B cell (primary cell): ENCODE results near the gene OR6C75. TPM values are rescaled to one million over a fixed set of nuclear protein-coding genes. Genes with fewer than 3 reads are reported as not detected.
"Not testable (repeated sequence)": the region's sequence is repeated elsewhere in the genome, so short reads cannot be mapped to it uniquely, and the experiment has no call there.

Source experiments
- ATAC-seq: fragments of 200-7000 bp; cut with Tn5 transposase; one replicate; pipeline ENCODE4 v1.10.0; 2021; ENCODE audit warnings: low read depth, mild to moderate bottlenecking, moderate number of reproducible peaks, moderate library complexity
- CTCF ChIA-PET: fragments of 350-600 bp; sonication (Branson Sonifier 250); formaldehyde crosslinking; loops from one replicate; lab custom pipeline; 2021; ENCODE audit warnings: antibody characterized with exemption, inconsistent platforms; lab: Charles Lee
- POLR2A ChIA-PET: fragments of 350-600 bp; sonication (Branson Sonifier 250); formaldehyde crosslinking; loops from one replicate; lab custom pipeline; 2021; ENCODE audit warnings: antibody characterized with exemption; lab: Charles Lee
- DNase-seq: peaks from one replicate; pipeline ENCODE4 v3.0.0; 2013
- H2AFZ ChIP-seq: 2 replicates; pipeline ENCODE4 v1.6.1; 2012; ENCODE audit warnings: mild to moderate bottlenecking, low read depth, low read length; ENCODE audit not compliant: insufficient read depth, poor library complexity, severe bottlenecking
- H3K27ac ChIP-seq, 2 donors: 1 replicate in 1 of 2; 2 replicates in 1 of 2; pipeline ENCODE4 v1.5.1; 2012 to 2013; ENCODE audit warnings: low read length in 2 of 2, mild to moderate bottlenecking in 2 of 2, moderate library complexity in 1 of 2
- H3K27me3 ChIP-seq, 4 experiments: fragments of 200-600 bp in 1 of 4; sonication (generic) in 1 of 4; replicated peaks in 1 of 4; 1 replicate in 2 of 4; 2 replicates in 2 of 4; pipeline versions ENCODE4 v1.6.1 to v1.7.0; 2013 to 2016; ENCODE audit warnings: low read length in 3 of 4, mild to moderate bottlenecking in 2 of 4, mixed read lengths in 1 of 4, moderate library complexity in 1 of 4; ENCODE audit not compliant: insufficient read depth in 4 of 4, control insufficient read depth in 3 of 4; ENCODE audit errors: control extremely low read depth in 1 of 4
- H3K36me3 ChIP-seq, 2 experiments: replicated peaks in 1 of 2; 1 replicate in 1 of 2; 2 replicates in 1 of 2; pipeline versions ENCODE4 v1.6.1 to v1.7.1; 2013; ENCODE audit warnings: low read length in 1 of 2; ENCODE audit not compliant: insufficient read depth in 2 of 2, control insufficient read depth in 1 of 2; ENCODE audit errors: control extremely low read depth in 1 of 2, extremely low read depth in 1 of 2
- H3K4me1 ChIP-seq, 2 donors: fragments of 200-600 bp in 1 of 2; sonication (generic) in 1 of 2; 1 replicate in 1 of 2; 2 replicates in 1 of 2; pipeline versions ENCODE4 v1.5.1 to v1.6.1; 2013 to 2017; ENCODE audit warnings: low read length in 2 of 2; ENCODE audit not compliant: control insufficient read depth in 2 of 2, insufficient read depth in 2 of 2
- H3K4me2 ChIP-seq: replicated peaks from 2 replicates; pipeline ENCODE3; 2012; ENCODE audit warnings: mild to moderate bottlenecking, low read depth, low read length; ENCODE audit not compliant: poor library complexity, severe bottlenecking
- H3K4me3 ChIP-seq, 5 experiments: fragments of 200-600 bp in 1 of 5; sonication (generic) in 1 of 5; 1 replicate in 3 of 5; 2 replicates in 2 of 5; pipeline versions ENCODE4 v1.5.1 to v1.7.0; 2011 to 2016; ENCODE audit warnings: low read length in 4 of 5, mild to moderate bottlenecking in 4 of 5, low read depth in 2 of 5, control low read depth in 1 of 5, moderate library complexity in 1 of 5; ENCODE audit not compliant: insufficient read depth in 1 of 5; ENCODE audit errors: control extremely low read depth in 1 of 5, extremely low read depth in 1 of 5
- H3K79me2 ChIP-seq: fragments of 200-600 bp; sonication (generic); one replicate; pipeline ENCODE4 v1.6.0; 2016; ENCODE audit warnings: low read length; ENCODE audit not compliant: control insufficient read depth, insufficient read depth
- H3K9ac ChIP-seq: fragments of 200-600 bp; sonication (generic); 2 replicates; pipeline ENCODE4 v1.6.1; 2017; ENCODE audit warnings: mild to moderate bottlenecking, low read length, moderate library complexity
- H3K9me3 ChIP-seq, 3 donors: one replicate each; pipeline versions ENCODE4 v1.6.1 to v1.7.1; 2013; ENCODE audit warnings: low read length in 2 of 3; ENCODE audit not compliant: control insufficient read depth in 2 of 3, insufficient read depth in 1 of 3; ENCODE audit errors: control extremely low read depth in 1 of 3
- H4K20me1 ChIP-seq: 2 replicates; pipeline ENCODE4 v1.6.0; 2012; ENCODE audit warnings: mild to moderate bottlenecking, low read length; ENCODE audit not compliant: insufficient read depth, control insufficient read depth, poor library complexity, severe bottlenecking
- H3K27ac Mint-ChIP-seq: one replicate; pipeline ENCODE4 v1.8.0; 2021; ENCODE audit warnings: mixed read lengths
- H3K27me3 Mint-ChIP-seq: one replicate; pipeline ENCODE4 v1.8.0; 2021; ENCODE audit warnings: mixed read lengths
- H3K4me1 Mint-ChIP-seq: one replicate; pipeline ENCODE4 v1.8.0; 2021; ENCODE audit warnings: mixed read lengths
- H3K4me3 Mint-ChIP-seq: one replicate; pipeline ENCODE4 v1.8.0; 2021; ENCODE audit warnings: mixed read lengths
- H3K9me3 Mint-ChIP-seq: one replicate; pipeline ENCODE4 v1.8.0; 2022; ENCODE audit warnings: mixed read lengths; ENCODE audit not compliant: insufficient read depth
- EZH2 ChIP-seq: IDR thresholded peaks from 2 replicates; pipeline ENCODE4 v1.6.1; 2012; ENCODE audit warnings: borderline replicate concordance, low read depth, mild to moderate bottlenecking, moderate library complexity, low read length; ENCODE audit not compliant: insufficient read depth, poor library complexity, severe bottlenecking
- WGBS: methylation state at CpG from one replicate; pipeline ENCODE4 v1.1.5; 2013; ENCODE audit warnings: missing lambda C conversion rate; ENCODE audit not compliant: insufficient coverage; 5-methylcytosine and 5-hydroxymethylcytosine counted together
- intact Hi-C: fragments of 100-400 bp; cut with micrococcal nuclease; formaldehyde crosslinking; loops from one replicate; pipeline ENCODE4 v1.10.0; 2022
- polyA plus RNA-seq: library from polyadenylated mRNA; depleted of rRNA; stranded (reverse); fragments of >200 nt; gene quantifications from 2 replicates; pipeline ENCODE4 v1.2.3, GENCODE V29; 2012
- total RNA-seq, 2 donors: library from RNA; stranded (reverse); fragments of 120-200 nt in 1 of 2; gene quantifications; 1 replicate in 1 of 2; 2 replicates in 1 of 2; pipeline versions ENCODE4 v1.2.3 to v1.2.4, GENCODE V29; 2013 to 2022
- TF ChIP-seq, protein P1 (sequence below): fragments of 200-600 bp; IDR thresholded peaks from one replicate; pipeline ENCODE4 v1.8.0; 2022; ENCODE audit warnings: antibody characterized with exemption, mild to moderate bottlenecking

The OR6C75 gene
- total and polyA plus RNA-seq, 2 donors (not counting 1 experiment from before 2014, with no cell fraction given), result not detected

- CTCF ChIA-PET, result no interaction called here
- Histone ChIP-seq H3K27me3 (no peaks in the 10 kb centered on the region), H3K27ac (no peak within 1 kb of the TSS), H3K9me3 (peaks cover 0 to 3% (median 0%) of the 10 kb centered on the region in 3 donors), H3K9ac (no peak within 1 kb of the TSS), H3K4me3 (no peak within 1 kb of the TSS), H3K79me2 (no peaks in the 10 kb centered on the region), H4K20me1 (no peaks in the 10 kb centered on the region), H2AFZ (no peak within 1 kb of the TSS), H3K36me3 (no peaks in the 10 kb centered on the region), H3K4me2 (no peak within 1 kb of the TSS), H3K4me1 (no peaks in the 10 kb centered on the region)
- Mint-ChIP-seq H3K4me3 (no peak within 1 kb of the TSS), H3K9me3 (no peaks in the 10 kb centered on the region), H3K27me3 (peaks cover 2% of the 10 kb centered on the region), H3K27ac (no peak within 1 kb of the TSS), H3K4me1 (no peaks in the 10 kb centered on the region)
- intact Hi-C loops, result no loop called here
- WGBS, result no CpG with 5 or more reads among the region's 1 CpG
- ATAC-seq (no peak), DNase-seq (no peak)
- TF ChIP-seq EZH2, result no peak
- TF ChIP-seq, protein P1, sequence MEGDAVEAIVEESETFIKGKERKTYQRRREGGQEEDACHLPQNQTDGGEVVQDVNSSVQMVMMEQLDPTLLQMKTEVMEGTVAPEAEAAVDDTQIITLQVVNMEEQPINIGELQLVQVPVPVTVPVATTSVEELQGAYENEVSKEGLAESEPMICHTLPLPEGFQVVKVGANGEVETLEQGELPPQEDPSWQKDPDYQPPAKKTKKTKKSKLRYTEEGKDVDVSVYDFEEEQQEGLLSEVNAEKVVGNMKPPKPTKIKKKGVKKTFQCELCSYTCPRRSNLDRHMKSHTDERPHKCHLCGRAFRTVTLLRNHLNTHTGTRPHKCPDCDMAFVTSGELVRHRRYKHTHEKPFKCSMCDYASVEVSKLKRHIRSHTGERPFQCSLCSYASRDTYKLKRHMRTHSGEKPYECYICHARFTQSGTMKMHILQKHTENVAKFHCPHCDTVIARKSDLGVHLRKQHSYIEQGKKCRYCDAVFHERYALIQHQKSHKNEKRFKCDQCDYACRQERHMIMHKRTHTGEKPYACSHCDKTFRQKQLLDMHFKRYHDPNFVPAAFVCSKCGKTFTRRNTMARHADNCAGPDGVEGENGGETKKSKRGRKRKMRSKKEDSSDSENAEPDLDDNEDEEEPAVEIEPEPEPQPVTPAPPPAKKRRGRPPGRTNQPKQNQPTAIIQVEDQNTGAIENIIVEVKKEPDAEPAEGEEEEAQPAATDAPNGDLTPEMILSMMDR, result no peak
- POLR2A ChIA-PET, result no interaction called here
Measured at GRCh38 chr12:55330446-55330845, 32.3 kb upstream of the OR6C75 start, which contains the start of gene OR6C3. Gene OR6C3 (plus strand): TSS chr12:55330746. CDS start chr12:55331701, 955 bp downstream.

- Mint-ChIP-seq H3K27me3 (peaks cover 17% of the 10 kb centered on the region), H3K4me1 (no peaks in the 10 kb centered on the region), H3K27ac (no peak overlapping the region), H3K9me3 (no peaks in the 10 kb centered on the region), H3K4me3 (no peak overlapping the region)
- Histone ChIP-seq H3K27ac (no peak overlapping the region), H3K4me1 (no peaks in the 10 kb centered on the region), H3K27me3 (peaks cover 0 to 2% (median 0%) of the 10 kb centered on the region in 4 experiments), H4K20me1 (no peaks in the 10 kb centered on the region), H3K9me3 (no peaks in the 10 kb centered on the region), H3K79me2 (no peaks in the 10 kb centered on the region), H3K4me3 (no peak overlapping the region), H2AFZ (no peak overlapping the region), H3K4me2 (no peak overlapping the region), H3K9ac (no peak overlapping the region), H3K36me3 (no peaks in the 10 kb centered on the region)
- intact Hi-C loops, result no loop called here
- 93% methylated on average over 7 of the region's 10 CpGs for WGBS
- DNase-seq (no peak), ATAC-seq (no peak)
- POLR2A ChIA-PET, result no interaction called here
- CTCF ChIA-PET, result no interaction called here
- TF ChIP-seq, protein P1, result no peak
- TF ChIP-seq EZH2, result no peak
Measured at GRCh38 chr12:55336002-55336401, 26.8 kb upstream of the OR6C75 start.

DNA sequence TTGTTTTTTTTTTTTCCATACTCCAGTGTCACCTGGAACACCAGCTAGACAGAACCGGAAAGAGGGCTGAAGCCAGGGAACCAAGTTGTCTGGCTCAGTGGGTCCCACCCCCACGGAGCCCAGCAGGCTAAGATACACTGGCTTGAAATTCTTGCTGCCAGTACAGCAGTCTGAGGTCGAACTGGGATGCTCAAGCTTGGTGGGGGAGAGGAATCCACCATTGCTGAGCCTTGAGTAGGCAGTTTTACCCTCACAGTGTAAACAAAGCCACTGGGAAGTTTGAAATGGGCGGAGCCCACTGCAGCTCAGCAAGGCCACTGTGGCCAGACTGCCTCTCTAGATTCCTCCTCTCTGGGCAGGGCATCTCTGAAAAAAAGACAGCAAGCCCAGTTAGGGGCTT lies 7.4 kb upstream of the OR6C75 start:
- peaks cover 22% of the 10 kb centered on the region for H3K27me3 Mint-ChIP-seq
- ATAC-seq, intact Hi-C loops, H3K9me3 Mint-ChIP-seq, H3K4me1 ChIP-seq, H3K27ac ChIP-seq, H3K9me3 ChIP-seq, H3K4me3 Mint-ChIP-seq, H3K4me2 ChIP-seq, H3K27me3 ChIP-seq, H3K36me3 ChIP-seq, DNase-seq, H4K20me1 ChIP-seq, H3K79me2 ChIP-seq, H3K4me3 ChIP-seq, CTCF ChIA-PET, H2AFZ ChIP-seq, H3K27ac Mint-ChIP-seq, H3K4me1 Mint-ChIP-seq, H3K9ac ChIP-seq, POLR2A ChIA-PET: not testable (repeated sequence)
- 66% methylated on average over 4 of the region's 4 CpGs for WGBS
